ENCODE results near the gene LBHD2. TPM values are rescaled to one million over a fixed set of nuclear protein-coding genes. Genes with fewer than 3 reads are reported as not detected.

Gene LBHD2
- polyA plus RNA-seq, 1 donor from 2014 or later, result not detected

DNA sequence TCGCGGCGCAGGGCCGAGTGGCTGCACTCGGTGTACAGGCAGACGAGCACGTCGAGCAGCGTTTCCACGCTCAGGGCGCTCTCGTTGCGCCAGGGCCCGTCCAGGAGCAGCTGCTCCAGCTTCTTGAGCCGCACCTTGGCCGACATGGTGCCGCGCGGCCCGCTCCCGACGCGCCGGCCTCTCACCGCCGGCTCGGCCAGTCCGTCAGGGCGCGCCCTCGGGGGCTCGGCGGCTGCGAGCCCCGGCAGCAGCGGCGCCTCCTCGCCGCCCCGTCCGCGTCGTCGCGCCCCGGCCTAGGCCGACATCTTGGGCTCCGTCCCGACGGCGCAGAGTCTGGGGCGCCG lies 27.0 kb upstream of the LBHD2 start:
- H3K4me3 ChIP-seq (ENCODE audit: low read length), result peak overlapping the region; percentile 96
- peaks cover 38% of the 10 kb centered on the region for H3K79me2 ChIP-seq (replicated peaks; ENCODE audit: insufficient read depth, low read length)
- H4K20me1 ChIP-seq (ENCODE audit: insufficient read depth), result no peaks in the 10 kb centered on the region
- H3K9me2 ChIP-seq (ENCODE audit: insufficient read depth, low read length), result no peaks in the 10 kb centered on the region
- H3K9ac ChIP-seq (ENCODE audit: low read length), result peak overlapping the region; percentile 76
- H3K36me3 ChIP-seq (ENCODE audit: insufficient read depth, low read length), result no peaks in the 10 kb centered on the region
- H3K27ac ChIP-seq (ENCODE audit: low read length), result peak overlapping the region; percentile 42
- H2AFZ ChIP-seq (ENCODE audit: low read depth, low read length), result no peak overlapping the region
- H3K27me3 ChIP-seq (ENCODE audit: insufficient read depth, low read depth, low read length), result no peaks in the 10 kb centered on the region
- peaks cover 3% of the 10 kb centered on the region for H3F3A ChIP-seq (ENCODE audit: insufficient read depth, low read length, poor library complexity, severe bottlenecking)
- no peaks in the 10 kb centered on the region for H3K9me3 ChIP-seq (ENCODE audit: low read length)
- H3K4me2 ChIP-seq (ENCODE audit: low read length), result no peak overlapping the region
- no peak for TF ChIP-seq EZH2 (IDR thresholded peaks at IDR 0.05; ENCODE audit: borderline replicate concordance, insufficient read depth, low read length, poor library complexity, severe bottlenecking)
- no peak for TF ChIP-seq SMC3 (conservative IDR thresholded peaks at IDR 0.05; ENCODE audit: poor library complexity)
- TF ChIP-seq MXI1 (conservative IDR thresholded peaks at IDR 0.05; ENCODE audit: poor library complexity, severe bottlenecking), result no peak
- TF ChIP-seq TAF1 (IDR thresholded peaks at IDR 0.05; ENCODE audit: low read depth), result no peak
- TF ChIP-seq, protein P1, sequence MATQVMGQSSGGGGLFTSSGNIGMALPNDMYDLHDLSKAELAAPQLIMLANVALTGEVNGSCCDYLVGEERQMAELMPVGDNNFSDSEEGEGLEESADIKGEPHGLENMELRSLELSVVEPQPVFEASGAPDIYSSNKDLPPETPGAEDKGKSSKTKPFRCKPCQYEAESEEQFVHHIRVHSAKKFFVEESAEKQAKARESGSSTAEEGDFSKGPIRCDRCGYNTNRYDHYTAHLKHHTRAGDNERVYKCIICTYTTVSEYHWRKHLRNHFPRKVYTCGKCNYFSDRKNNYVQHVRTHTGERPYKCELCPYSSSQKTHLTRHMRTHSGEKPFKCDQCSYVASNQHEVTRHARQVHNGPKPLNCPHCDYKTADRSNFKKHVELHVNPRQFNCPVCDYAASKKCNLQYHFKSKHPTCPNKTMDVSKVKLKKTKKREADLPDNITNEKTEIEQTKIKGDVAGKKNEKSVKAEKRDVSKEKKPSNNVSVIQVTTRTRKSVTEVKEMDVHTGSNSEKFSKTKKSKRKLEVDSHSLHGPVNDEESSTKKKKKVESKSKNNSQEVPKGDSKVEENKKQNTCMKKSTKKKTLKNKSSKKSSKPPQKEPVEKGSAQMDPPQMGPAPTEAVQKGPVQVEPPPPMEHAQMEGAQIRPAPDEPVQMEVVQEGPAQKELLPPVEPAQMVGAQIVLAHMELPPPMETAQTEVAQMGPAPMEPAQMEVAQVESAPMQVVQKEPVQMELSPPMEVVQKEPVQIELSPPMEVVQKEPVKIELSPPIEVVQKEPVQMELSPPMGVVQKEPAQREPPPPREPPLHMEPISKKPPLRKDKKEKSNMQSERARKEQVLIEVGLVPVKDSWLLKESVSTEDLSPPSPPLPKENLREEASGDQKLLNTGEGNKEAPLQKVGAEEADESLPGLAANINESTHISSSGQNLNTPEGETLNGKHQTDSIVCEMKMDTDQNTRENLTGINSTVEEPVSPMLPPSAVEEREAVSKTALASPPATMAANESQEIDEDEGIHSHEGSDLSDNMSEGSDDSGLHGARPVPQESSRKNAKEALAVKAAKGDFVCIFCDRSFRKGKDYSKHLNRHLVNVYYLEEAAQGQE (IDR thresholded peaks at IDR 0.05; ENCODE audit: borderline replicate concordance), result no peak
- no peak for TF ChIP-seq CTCF (IDR thresholded peaks at IDR 0.05; ENCODE audit: poor library complexity, severe bottlenecking)
- no peak for TF ChIP-seq RAD21 (conservative IDR thresholded peaks at IDR 0.05)
- TF ChIP-seq EP300 (conservative IDR thresholded peaks at IDR 0.05; ENCODE audit: poor library complexity, severe bottlenecking), result no peak
- no peak for TF ChIP-seq POLR2AphosphoS5 (IDR thresholded peaks at IDR 0.05)

GRCh38 chr14:103057372-103058163 lies 26.4 kb upstream of the LBHD2 start, which contains the start of gene CDC42BPB:
CDC42BPB (minus strand) TSS chr14:103057549; CDS start chr14:103057173, 376 bp downstream.
- Histone ChIP-seq H3K9ac (ENCODE audit: low read length) (peak within 1 kb of the TSS; percentile 83), H3K79me2 (replicated peaks; ENCODE audit: insufficient read depth, low read length) (peaks cover 33% of the 10 kb centered on the region), H3K27ac (ENCODE audit: low read length) (peak within 1 kb of the TSS; percentile 66), H4K20me1 (ENCODE audit: insufficient read depth) (no peaks in the 10 kb centered on the region), H3K9me3 (ENCODE audit: low read length) (no peaks in the 10 kb centered on the region), H3K36me3 (ENCODE audit: insufficient read depth, low read length) (no peaks in the 10 kb centered on the region), H3K4me2 (ENCODE audit: low read length) (peak within 1 kb of the TSS; percentile 92), H3K4me3 (ENCODE audit: low read length) (peak within 1 kb of the TSS; percentile 98), H2AFZ (ENCODE audit: low read depth, low read length) (peak within 1 kb of the TSS; percentile 73), H3K9me2 (ENCODE audit: insufficient read depth, low read length) (no peaks in the 10 kb centered on the region), H3K27me3 (ENCODE audit: insufficient read depth, low read depth, low read length) (no peaks in the 10 kb centered on the region), H3F3A (ENCODE audit: insufficient read depth, low read length, poor library complexity, severe bottlenecking) (peaks cover 3% of the 10 kb centered on the region)
- peak; percentile 80 for TF ChIP-seq MXI1 (conservative IDR thresholded peaks at IDR 0.05; ENCODE audit: poor library complexity, severe bottlenecking)
- peak; percentile 82 for TF ChIP-seq POLR2AphosphoS5 (IDR thresholded peaks at IDR 0.05)
- no peak for TF ChIP-seq EP300 (conservative IDR thresholded peaks at IDR 0.05; ENCODE audit: poor library complexity, severe bottlenecking)

Data from neural cell (in vitro differentiated cells).